Measurements from ENCODE around the gene MBNL1.

The MBNL1 gene

DNA sequence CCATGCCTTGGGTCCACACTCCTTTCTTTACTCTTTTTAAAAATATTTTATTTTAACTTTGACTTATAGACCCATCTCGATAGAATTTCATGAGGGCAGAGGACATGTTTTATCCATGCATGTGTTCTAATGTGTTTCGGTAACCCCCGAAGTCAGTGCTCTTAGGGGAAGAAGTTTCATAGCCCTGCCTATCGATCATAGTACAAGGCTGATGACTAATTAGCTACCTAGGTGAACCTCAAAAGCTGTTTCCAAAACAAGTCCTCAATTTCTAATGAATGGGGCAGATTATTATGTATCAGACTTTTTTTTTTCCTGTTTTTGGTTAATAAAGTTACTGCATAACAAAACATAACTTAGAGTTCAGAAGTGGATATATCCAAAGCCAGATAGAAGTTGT lies 82.0 kb downstream of the MBNL1 start:
- Mint-ChIP-seq H3K4me1 (ENCODE audit: low read depth) (peaks cover 21% of the 10 kb centered on the region), H3K36me3 (ENCODE audit: low read depth) (peaks cover 34% of the 10 kb centered on the region), H3K27ac (no peak overlapping the region), H3K9me3 (no peaks in the 10 kb centered on the region), H3K4me3 (no peak overlapping the region), H3K27me3 (ENCODE audit: low read depth) (no peaks in the 10 kb centered on the region)
- DNase-seq (ENCODE audit: low spot score), result no peak

DNA sequence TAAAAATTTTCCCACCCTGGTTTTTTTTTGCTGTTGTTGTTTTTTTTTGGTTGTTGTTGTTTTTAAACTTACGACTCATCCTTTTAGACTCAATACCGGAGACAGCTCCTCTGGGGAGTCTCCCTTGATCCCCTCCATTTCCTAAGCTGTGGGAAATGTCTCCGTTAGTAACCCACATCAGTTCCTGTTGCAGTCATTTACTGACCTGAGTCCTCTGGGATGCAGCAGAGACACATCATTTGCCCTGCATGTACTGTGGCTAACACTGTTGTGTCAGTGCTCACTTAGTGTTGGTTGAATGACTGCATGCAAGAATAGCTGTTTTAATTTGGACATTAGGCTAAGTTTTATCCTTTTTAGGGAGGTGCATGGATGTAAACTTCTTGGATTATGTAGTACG lies 83.8 kb downstream of the MBNL1 start:
- no peaks in the 10 kb centered on the region for H3K9me3 Mint-ChIP-seq
- no peak for DNase-seq (ENCODE audit: low spot score)
- no peak overlapping the region for H3K4me3 Mint-ChIP-seq
- H3K27ac Mint-ChIP-seq, result no peak overlapping the region
- peaks cover 37% of the 10 kb centered on the region for H3K36me3 Mint-ChIP-seq (ENCODE audit: low read depth)
- no peaks in the 10 kb centered on the region for H3K27me3 Mint-ChIP-seq (ENCODE audit: low read depth)
- H3K4me1 Mint-ChIP-seq (ENCODE audit: low read depth), result peaks cover 31% of the 10 kb centered on the region

- Mint-ChIP-seq H3K27me3 (ENCODE audit: low read depth) (no peaks in the 10 kb centered on the region), H3K9me3 (no peaks in the 10 kb centered on the region), H3K4me3 (no peak overlapping the region), H3K36me3 (ENCODE audit: low read depth) (peaks cover 42% of the 10 kb centered on the region), H3K27ac (no peak overlapping the region), H3K4me1 (ENCODE audit: low read depth) (peaks cover 36% of the 10 kb centered on the region)
- no peak for DNase-seq (ENCODE audit: low spot score)
Measured at GRCh38 chr3:152353578-152353977, 84.8 kb downstream of the MBNL1 start.

GRCh38 chr3:152355744-152356665 lies 87.3 kb downstream of the MBNL1 start:
- H3K9me3 Mint-ChIP-seq, result no peaks in the 10 kb centered on the region
- H3K27me3 Mint-ChIP-seq (ENCODE audit: low read depth), result no peaks in the 10 kb centered on the region
- no peak overlapping the region for H3K4me3 Mint-ChIP-seq
- H3K4me1 Mint-ChIP-seq (ENCODE audit: low read depth), result peaks cover 44% of the 10 kb centered on the region
- peaks cover 47% of the 10 kb centered on the region for H3K36me3 Mint-ChIP-seq (ENCODE audit: low read depth)
- no peak for DNase-seq (ENCODE audit: low spot score)
- no peak overlapping the region for H3K27ac Mint-ChIP-seq

DNA sequence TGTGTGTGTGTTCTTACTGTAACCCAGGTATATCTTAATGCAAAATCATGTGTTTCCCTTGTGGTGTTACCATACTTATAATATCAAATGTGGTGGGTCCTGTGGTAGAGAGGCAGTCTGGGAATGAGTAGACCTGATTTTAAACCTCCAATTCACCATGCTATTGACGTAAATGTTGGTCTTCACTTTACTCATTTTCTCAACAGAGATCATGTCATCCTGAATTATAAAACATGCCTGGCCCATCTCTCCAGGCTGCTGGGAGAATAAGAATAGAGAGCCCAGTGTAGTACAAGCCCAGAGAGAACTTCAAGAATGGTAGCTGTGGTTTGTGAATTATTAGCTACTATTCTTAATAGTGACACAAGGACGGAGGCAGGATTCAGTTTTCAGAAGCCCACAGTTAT lies 88.1 kb downstream of the MBNL1 start:
- H3K4me3 Mint-ChIP-seq, result no peak overlapping the region
- DNase-seq (ENCODE audit: low spot score), result peak; percentile 46
- no peak overlapping the region for H3K27ac Mint-ChIP-seq
- H3K4me1 Mint-ChIP-seq (ENCODE audit: low read depth), result peaks cover 47% of the 10 kb centered on the region
- no peaks in the 10 kb centered on the region for H3K27me3 Mint-ChIP-seq (ENCODE audit: low read depth)
- no peaks in the 10 kb centered on the region for H3K9me3 Mint-ChIP-seq
- H3K36me3 Mint-ChIP-seq (ENCODE audit: low read depth), result peaks cover 49% of the 10 kb centered on the region

GRCh38 chr3:152357587-152357986 lies 88.9 kb downstream of the MBNL1 start:
- H3K27ac Mint-ChIP-seq, result no peak overlapping the region
- H3K4me1 Mint-ChIP-seq (ENCODE audit: low read depth), result peaks cover 49% of the 10 kb centered on the region
- peaks cover 52% of the 10 kb centered on the region for H3K36me3 Mint-ChIP-seq (ENCODE audit: low read depth)
- no peaks in the 10 kb centered on the region for H3K9me3 Mint-ChIP-seq
- H3K27me3 Mint-ChIP-seq (ENCODE audit: low read depth), result no peaks in the 10 kb centered on the region
- DNase-seq (ENCODE audit: low spot score), result no peak
- H3K4me3 Mint-ChIP-seq, result no peak overlapping the region

- no peaks in the 10 kb centered on the region for H3K27me3 Mint-ChIP-seq (ENCODE audit: low read depth)
- no peak for DNase-seq (ENCODE audit: low spot score)
- H3K27ac Mint-ChIP-seq, result no peak overlapping the region
- H3K36me3 Mint-ChIP-seq (ENCODE audit: low read depth), result peaks cover 51% of the 10 kb centered on the region
- H3K4me3 Mint-ChIP-seq, result no peak overlapping the region
- no peaks in the 10 kb centered on the region for H3K9me3 Mint-ChIP-seq
- peaks cover 48% of the 10 kb centered on the region for H3K4me1 Mint-ChIP-seq (ENCODE audit: low read depth)
Measured at GRCh38 chr3:152359385-152360248, 90.9 kb downstream of the MBNL1 start.

- no peak overlapping the region for H3K4me3 Mint-ChIP-seq
- no peak overlapping the region for H3K27ac Mint-ChIP-seq
- no peaks in the 10 kb centered on the region for H3K27me3 Mint-ChIP-seq (ENCODE audit: low read depth)
- peaks cover 50% of the 10 kb centered on the region for H3K36me3 Mint-ChIP-seq (ENCODE audit: low read depth)
- H3K4me1 Mint-ChIP-seq (ENCODE audit: low read depth), result peaks cover 44% of the 10 kb centered on the region
- H3K9me3 Mint-ChIP-seq, result no peaks in the 10 kb centered on the region
- DNase-seq (ENCODE audit: low spot score), result no peak
Measured at GRCh38 chr3:152360302-152360701, 91.6 kb downstream of the MBNL1 start.

DNA sequence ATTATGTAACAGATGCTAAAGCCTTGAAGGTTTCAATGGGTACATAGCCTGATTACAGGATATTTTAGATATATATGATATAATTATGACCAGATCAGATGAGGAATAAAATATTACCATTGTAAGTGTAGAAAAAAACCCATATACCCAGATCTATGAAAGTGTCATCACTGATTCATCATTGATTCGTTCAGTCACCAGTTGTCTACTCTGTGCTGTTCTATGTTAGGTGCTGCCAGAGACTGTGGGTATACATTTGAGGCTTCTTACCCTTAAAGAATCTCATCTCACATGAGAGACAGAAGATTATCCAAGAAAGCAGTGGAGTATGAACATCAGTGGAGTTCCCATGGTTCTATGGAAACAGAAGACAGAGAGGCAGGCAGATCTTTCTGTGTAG lies 92.2 kb downstream of the MBNL1 start:
- H3K36me3 Mint-ChIP-seq (ENCODE audit: low read depth), result peaks cover 52% of the 10 kb centered on the region
- H3K9me3 Mint-ChIP-seq, result no peaks in the 10 kb centered on the region
- no peak for DNase-seq (ENCODE audit: low spot score)
- H3K27me3 Mint-ChIP-seq (ENCODE audit: low read depth), result no peaks in the 10 kb centered on the region
- H3K4me3 Mint-ChIP-seq, result no peak overlapping the region
- peak overlapping the region; percentile 7 for H3K27ac Mint-ChIP-seq
- H3K4me1 Mint-ChIP-seq (ENCODE audit: low read depth), result peaks cover 42% of the 10 kb centered on the region

GRCh38 chr3:152362086-152362485 lies 93.4 kb downstream of the MBNL1 start:
- Mint-ChIP-seq H3K9me3 (peaks cover 6% of the 10 kb centered on the region), H3K36me3 (ENCODE audit: low read depth) (peaks cover 55% of the 10 kb centered on the region), H3K4me3 (no peak overlapping the region), H3K27ac (peak overlapping the region; percentile 33), H3K4me1 (ENCODE audit: low read depth) (peaks cover 39% of the 10 kb centered on the region), H3K27me3 (ENCODE audit: low read depth) (no peaks in the 10 kb centered on the region)
- DNase-seq (ENCODE audit: low spot score), result no peak

DNA sequence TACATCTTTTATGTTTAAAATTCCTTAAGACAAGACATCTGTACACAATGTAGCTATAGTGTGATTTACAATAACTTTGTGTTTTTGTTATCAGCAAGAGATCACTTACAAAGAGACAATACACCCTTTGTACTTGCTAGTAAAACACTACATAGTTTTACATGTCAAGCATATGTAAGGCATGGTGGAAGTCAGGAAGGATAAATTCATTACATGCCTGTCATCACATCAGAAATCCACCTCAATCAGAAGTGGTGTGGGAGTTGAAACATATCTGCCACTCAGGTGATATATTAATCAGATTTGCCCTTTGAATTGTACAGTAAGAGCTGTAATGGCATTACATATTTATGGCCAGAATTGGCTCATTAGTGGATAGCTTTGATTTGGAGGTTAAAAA lies 95.5 kb downstream of the MBNL1 start:
- peaks cover 17% of the 10 kb centered on the region for H3K9me3 Mint-ChIP-seq
- peaks cover 49% of the 10 kb centered on the region for H3K4me1 Mint-ChIP-seq (ENCODE audit: low read depth)
- H3K36me3 Mint-ChIP-seq (ENCODE audit: low read depth), result peaks cover 68% of the 10 kb centered on the region
- H3K4me3 Mint-ChIP-seq, result no peak overlapping the region
- H3K27ac Mint-ChIP-seq, result no peak overlapping the region
- no peaks in the 10 kb centered on the region for H3K27me3 Mint-ChIP-seq (ENCODE audit: low read depth)
- DNase-seq (ENCODE audit: low spot score), result no peak

GRCh38 chr3:152365126-152365525 lies 96.4 kb downstream of the MBNL1 start:
- Mint-ChIP-seq H3K9me3 (peaks cover 17% of the 10 kb centered on the region), H3K27ac (no peak overlapping the region), H3K4me1 (ENCODE audit: low read depth) (peaks cover 53% of the 10 kb centered on the region), H3K27me3 (ENCODE audit: low read depth) (no peaks in the 10 kb centered on the region), H3K36me3 (ENCODE audit: low read depth) (peaks cover 69% of the 10 kb centered on the region), H3K4me3 (no peak overlapping the region)
- DNase-seq (ENCODE audit: low spot score), result no peak

DNA sequence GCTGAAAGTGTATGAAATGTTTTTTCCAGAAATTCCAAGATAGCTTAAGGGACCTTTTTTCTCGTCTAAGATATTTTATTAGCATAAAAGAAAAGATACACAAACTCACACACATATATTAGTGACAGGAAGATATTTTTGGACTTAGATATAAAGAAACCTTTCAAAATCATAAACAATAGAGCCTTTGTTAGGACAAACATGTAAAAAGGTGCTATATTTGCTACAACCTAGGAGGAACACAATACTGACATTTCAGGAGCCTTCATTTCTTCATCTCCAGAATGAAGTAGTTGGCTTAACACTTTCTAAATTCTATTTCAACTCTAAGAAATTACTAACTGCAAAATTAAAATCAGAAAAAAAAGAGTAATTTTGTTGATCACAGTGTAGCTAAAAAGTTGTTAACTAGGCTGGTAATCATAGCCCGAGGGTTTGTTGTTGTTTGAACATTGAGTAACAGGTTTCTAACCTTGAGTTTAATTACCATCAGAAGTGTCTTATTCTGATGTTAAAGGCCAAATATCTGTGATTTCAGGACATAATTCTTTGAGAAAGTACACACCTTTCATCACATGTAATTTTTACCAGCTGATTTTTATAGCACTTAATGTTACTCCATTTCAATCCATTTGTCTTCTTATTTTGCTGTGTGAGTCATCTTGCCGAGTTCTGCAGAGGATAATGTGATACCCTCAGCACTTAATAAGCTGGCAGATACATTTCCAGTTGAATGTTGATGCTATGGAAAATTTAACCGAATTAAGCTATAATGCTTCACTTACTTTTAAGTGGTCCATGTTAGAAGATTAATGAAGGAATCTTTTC lies 97.3 kb downstream of the MBNL1 start:
- H3K9me3 Mint-ChIP-seq, result peaks cover 17% of the 10 kb centered on the region
- H3K36me3 Mint-ChIP-seq (ENCODE audit: low read depth), result peaks cover 77% of the 10 kb centered on the region

More for the DNA sequence above, 97.3 kb downstream of the MBNL1 start:
- DNase-seq (ENCODE audit: low spot score), result no peak
- no peak overlapping the region for H3K27ac Mint-ChIP-seq
- H3K4me1 Mint-ChIP-seq (ENCODE audit: low read depth), result peaks cover 58% of the 10 kb centered on the region
- H3K4me3 Mint-ChIP-seq, result no peak overlapping the region
- no peaks in the 10 kb centered on the region for H3K27me3 Mint-ChIP-seq (ENCODE audit: low read depth)

All from T-helper 2 cell treated with Interferon-gamma antibody and Interleukin-4, amounts not matched to agents 5 μg/mL and 100 μg/mL, for 36 hours (primary cell).